Psoas muscle (tissue), 8 donors: Measurements from ENCODE around the gene AKNA. TPM values are rescaled to one million over a fixed set of nuclear protein-coding genes. Genes with fewer than 3 reads are reported as not detected.

Experiments
- ATAC-seq, 4 donors: fragments of 200-7000 bp; cut with Tn5 transposase; one replicate each; pipeline ENCODE4 v1.9.1; 2020; ENCODE audit warnings: moderate library complexity in 3 of 4, mild to moderate bottlenecking in 2 of 4
- DNase-seq, 2 donors: peaks; one replicate each; pipeline ENCODE4 v3.0.0-alpha.2; 2020
- H3K27ac ChIP-seq: fragments of 200-600 bp; one replicate; pipeline ENCODE4 v1.8.0; 2022
- H3K27me3 ChIP-seq, 3 donors: fragments of 200-600 bp in 1 of 3; one replicate each; pipeline versions ENCODE4 v1.6.1 to v1.8.0; 2013 to 2022; ENCODE audit warnings: low read length in 2 of 3, mild to moderate bottlenecking in 2 of 3, moderate library complexity in 1 of 3; ENCODE audit not compliant: insufficient read depth in 3 of 3
- H3K36me3 ChIP-seq, 2 donors: fragments of 200-600 bp in 1 of 2; one replicate each; pipeline versions ENCODE4 v1.6.1 to v1.8.0; 2013 to 2022; ENCODE audit warnings: low read depth in 1 of 2, mild to moderate bottlenecking in 1 of 2, moderate library complexity in 1 of 2; ENCODE audit not compliant: insufficient read depth in 1 of 2
- H3K4me1 ChIP-seq: fragments of 200-600 bp; one replicate; pipeline ENCODE4 v1.8.0; 2022
- H3K4me3 ChIP-seq: fragments of 200-600 bp; one replicate; pipeline ENCODE4 v1.8.0; 2022; ENCODE audit warnings: mild to moderate bottlenecking
- H3K9me3 ChIP-seq: fragments of 200-600 bp; one replicate; pipeline ENCODE4 v1.8.0; 2022
- WGBS, 3 donors: extraction: QIAGEN DNeasy Blood & Tissue Kit; methylation state at CpG; one replicate each; pipeline versions ENCODE4 v1.1.6 to v1.1.7; 2013; 5-methylcytosine and 5-hydroxymethylcytosine counted together
- intact Hi-C, 2 donors: fragments of 100-400 bp; cut with DNase I; formaldehyde crosslinking; loops; one replicate each; pipeline versions ENCODE4 v1.11.0 to v1.14.2; 2022
- polyA plus RNA-seq, 3 donors: library from polyadenylated mRNA; stranded (reverse); fragments of 200-250 nt; gene quantifications; one replicate each; pipeline ENCODE4 v1.2.3, GENCODE V29; 2013
- total RNA-seq, 4 donors: library from RNA; stranded (reverse); fragmentation: NEBNext Ultra II Directional in 2 of 4; extraction: Animal tissue kit (Norgen Biotek cat#: 25700) in 2 of 4; gene quantifications; one replicate each; pipeline versions ENCODE4 v1.2.1 to v1.2.4, GENCODE V29; 2021 to 2023
- TF ChIP-seq, protein P1 (sequence below): fragments of 200-600 bp; IDR thresholded peaks from one replicate; pipeline ENCODE4 v1.8.0; 2022; ENCODE audit warnings: antibody characterized with exemption
- donor health status: healthy with polysubstance abuse.
- donor health status: DM: no; HTN: no; CAD: no; lungs with moderate emphysema.
- donor health status: Bipolar disorder and iron deficiency.
- donor health status: healthy.
- donor health status: DM: yes; HTN: yes; CAD: no.
- donor health status: DM: no; HTN: no; CAD: no.
- donor health status: DM: no; HTN: no; CAD: no.
- donor health status: DM: yes; HTN: yes; CAD: no.

Gene AKNA
- total and polyA plus RNA-seq, 7 donors = 1.5 to 3.9 (median 2.3) TPM

DNA sequence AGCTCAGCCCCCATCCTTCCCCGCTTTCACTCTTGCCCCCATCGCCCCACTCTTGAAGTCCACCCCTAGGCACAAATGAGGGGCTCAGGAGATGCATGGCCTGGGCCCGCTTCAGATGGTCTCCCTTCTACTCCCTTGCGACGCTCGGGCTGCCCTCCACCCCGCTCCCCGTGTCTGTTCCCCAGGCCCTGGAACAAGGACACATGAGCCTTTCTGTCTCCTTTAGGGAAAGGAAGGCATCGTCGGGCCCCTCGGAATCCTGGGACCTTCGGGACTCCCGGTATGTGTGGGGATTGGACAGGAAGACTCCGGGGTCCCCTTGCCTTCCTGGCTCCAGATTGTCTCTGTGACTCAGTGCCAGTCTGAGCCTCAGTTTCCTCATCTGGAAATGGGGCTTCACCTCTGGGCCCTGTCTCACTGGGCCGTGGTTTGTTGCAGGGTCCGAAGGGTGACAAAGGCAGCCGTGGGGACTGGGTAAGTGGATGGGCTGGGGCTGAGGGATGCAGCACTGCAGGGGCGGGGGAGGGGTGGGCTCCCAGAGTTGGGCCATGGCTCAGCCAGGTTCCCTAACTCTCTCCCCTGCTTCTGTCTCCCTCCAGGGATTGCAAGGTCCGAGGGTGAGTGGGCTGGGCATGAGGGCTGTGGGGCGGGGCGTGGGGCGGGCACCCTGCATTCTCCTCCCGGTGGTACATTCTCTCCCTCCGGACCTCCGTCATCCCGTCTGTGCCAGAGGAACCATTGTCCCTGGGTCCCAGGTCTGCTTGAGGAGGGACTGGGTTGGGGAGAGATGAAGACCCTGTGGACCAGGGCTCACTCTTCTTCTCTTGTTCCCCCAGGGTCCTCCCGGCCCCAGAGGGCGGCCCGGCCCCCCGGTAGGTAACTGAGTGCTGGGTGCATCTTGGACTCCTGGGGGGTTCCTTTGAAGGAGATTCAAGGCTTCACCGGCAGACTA lies 86.7 kb downstream of the AKNA start:
- no peak for DNase-seq

DNA sequence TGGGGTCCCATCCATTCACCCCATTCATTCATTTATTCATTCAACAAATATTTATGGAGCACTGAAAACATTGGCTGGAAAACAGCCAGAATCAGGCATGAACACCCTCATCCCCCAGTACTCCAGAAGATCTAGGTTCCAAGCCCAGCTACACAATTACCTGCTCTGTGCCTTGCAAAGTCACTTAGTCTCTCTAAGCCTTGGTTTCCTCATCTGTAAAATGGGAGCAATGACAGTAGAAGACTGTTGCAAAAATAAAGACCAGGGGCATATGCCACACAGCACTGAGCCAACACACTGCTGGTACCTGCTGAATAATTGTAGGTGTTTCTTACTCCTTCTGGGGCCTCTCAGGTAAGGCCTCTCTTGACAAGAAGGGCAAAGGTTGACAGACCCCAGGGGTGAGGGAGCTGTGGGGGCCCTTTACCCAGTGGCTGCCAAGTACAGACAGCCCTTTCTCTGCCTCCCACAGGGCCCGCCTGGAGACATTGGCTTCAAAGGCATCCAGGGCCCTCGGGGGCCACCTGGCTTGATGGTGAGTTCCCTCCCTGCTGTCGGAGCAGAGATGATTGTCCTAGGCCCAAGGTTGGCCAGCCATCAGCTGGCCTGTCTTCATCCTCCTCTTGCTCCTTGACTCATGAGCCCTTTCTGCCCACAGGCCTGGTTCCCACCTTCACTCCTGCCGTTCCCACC lies 87.5 kb downstream of the AKNA start:
- ATAC-seq (no peak), DNase-seq (no peak)
- TF ChIP-seq, protein P1, sequence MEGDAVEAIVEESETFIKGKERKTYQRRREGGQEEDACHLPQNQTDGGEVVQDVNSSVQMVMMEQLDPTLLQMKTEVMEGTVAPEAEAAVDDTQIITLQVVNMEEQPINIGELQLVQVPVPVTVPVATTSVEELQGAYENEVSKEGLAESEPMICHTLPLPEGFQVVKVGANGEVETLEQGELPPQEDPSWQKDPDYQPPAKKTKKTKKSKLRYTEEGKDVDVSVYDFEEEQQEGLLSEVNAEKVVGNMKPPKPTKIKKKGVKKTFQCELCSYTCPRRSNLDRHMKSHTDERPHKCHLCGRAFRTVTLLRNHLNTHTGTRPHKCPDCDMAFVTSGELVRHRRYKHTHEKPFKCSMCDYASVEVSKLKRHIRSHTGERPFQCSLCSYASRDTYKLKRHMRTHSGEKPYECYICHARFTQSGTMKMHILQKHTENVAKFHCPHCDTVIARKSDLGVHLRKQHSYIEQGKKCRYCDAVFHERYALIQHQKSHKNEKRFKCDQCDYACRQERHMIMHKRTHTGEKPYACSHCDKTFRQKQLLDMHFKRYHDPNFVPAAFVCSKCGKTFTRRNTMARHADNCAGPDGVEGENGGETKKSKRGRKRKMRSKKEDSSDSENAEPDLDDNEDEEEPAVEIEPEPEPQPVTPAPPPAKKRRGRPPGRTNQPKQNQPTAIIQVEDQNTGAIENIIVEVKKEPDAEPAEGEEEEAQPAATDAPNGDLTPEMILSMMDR = no peak
- no peaks in the 10 kb centered on the region for H3K27me3 ChIP-seq
- H3K4me3 ChIP-seq = no peak overlapping the region
- peaks cover 13% of the 10 kb centered on the region for H3K9me3 ChIP-seq
- no peaks in the 10 kb centered on the region for H3K4me1 ChIP-seq
- intact Hi-C loops = no loop called here
- 91 to 100% (median 100%) methylated on average over 4 of the region's 4 CpGs for WGBS, 3 donors
- H3K36me3 ChIP-seq = peaks cover 0 to 58% of the 10 kb centered on the region in 2 donors
- no peak overlapping the region for H3K27ac ChIP-seq

More for the DNA sequence above, 86.7 kb downstream of the AKNA start:
- peaks cover 0 to 51% of the 10 kb centered on the region in 2 donors for H3K36me3 ChIP-seq
- intact Hi-C loops = no loop called here
- WGBS, 3 donors = 94 to 96% (median 95%) methylated on average over 28 to 31 of the region's 31 CpGs
- no peaks in the 10 kb centered on the region for H3K27me3 ChIP-seq
- no peak for ATAC-seq
- H3K4me1 ChIP-seq = no peaks in the 10 kb centered on the region
- TF ChIP-seq, protein P1 = no peak
- no peak overlapping the region for H3K4me3 ChIP-seq
- no peak overlapping the region for H3K27ac ChIP-seq
- H3K9me3 ChIP-seq = peaks cover 6% of the 10 kb centered on the region

DNA sequence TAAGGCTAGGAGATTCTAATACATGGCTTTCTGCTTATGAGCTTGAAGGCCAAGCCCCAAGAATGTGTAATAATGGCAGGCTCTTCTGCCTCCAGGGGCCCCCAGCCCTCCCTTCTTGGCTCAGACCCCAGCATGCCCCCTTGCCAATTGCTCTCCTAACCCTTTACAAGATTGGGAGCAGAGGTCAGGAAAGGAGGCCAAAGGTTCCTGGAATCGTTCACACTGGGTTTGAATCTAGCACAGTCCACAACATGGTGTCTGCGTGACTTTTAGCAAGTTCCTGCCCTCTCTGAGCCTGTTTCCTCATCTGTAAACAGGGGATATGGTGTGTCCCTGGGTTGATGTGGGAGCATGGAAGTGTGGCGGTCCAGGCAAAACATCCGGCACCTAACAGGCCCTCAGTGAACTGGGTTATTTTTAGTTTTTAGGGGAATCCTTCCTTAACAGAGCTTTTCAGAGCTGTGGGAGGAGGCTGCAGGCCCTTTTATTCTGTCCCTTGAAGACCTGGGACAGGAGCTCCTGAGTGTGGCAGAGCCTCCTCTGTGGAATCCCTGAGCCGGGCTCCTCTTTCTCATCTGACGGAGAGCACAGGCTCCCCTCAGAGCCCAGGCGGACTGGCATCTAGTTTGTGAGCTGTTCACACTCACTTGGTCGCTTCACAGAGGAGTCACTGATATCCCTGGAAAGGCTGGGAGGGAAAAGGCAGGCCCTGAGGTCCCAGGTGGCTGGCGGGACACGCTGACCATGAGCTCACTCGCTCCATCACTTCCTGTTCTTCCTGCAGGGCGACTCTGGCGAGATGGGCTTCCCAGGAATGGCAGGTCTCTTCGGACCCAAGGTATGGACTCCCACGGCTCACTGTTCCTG lies 88.3 kb downstream of the AKNA start:
- no peak overlapping the region for H3K27ac ChIP-seq
- H3K4me1 ChIP-seq = no peaks in the 10 kb centered on the region
- 81 to 84% (median 82%) methylated on average over 15 of the region's 15 CpGs for WGBS, 3 donors
- peaks cover 0 to 66% of the 10 kb centered on the region in 2 donors for H3K36me3 ChIP-seq
- intact Hi-C loops = no loop called here
- ATAC-seq (no peak), DNase-seq (no peak)
- peaks cover 19% of the 10 kb centered on the region for H3K9me3 ChIP-seq
- no peaks in the 10 kb centered on the region for H3K27me3 ChIP-seq
- TF ChIP-seq, protein P1 = no peak
- H3K4me3 ChIP-seq = no peak overlapping the region

DNA sequence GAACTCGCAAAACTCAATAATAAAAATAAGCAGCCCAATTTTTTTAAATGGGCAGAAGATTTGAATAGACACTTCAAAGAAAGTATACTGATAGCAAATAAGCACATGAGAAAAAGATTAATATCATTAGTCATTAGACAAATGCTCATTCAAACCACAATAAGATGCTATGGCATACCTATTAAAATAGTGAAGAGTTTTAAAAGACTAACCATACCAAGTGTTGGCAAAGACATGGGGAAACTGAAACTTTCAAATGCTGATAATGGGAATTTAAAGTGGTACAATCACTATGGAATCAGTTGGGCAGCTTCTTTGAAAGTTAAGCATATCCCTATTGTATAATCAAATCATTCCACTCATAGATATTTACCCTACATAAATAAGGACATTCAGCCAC lies 91.4 kb downstream of the AKNA start:
- intact Hi-C loops = no loop called here
- no peak for DNase-seq
- Histone ChIP-seq H3K4me1 (no peaks in the 10 kb centered on the region), H3K9me3 (peaks cover 20% of the 10 kb centered on the region), H3K27me3 (no peaks in the 10 kb centered on the region), H3K27ac (no peak overlapping the region), H3K36me3 (peaks cover 0 to 75% of the 10 kb centered on the region in 2 donors), H3K4me3 (no peak overlapping the region)
- no peak for ATAC-seq
- WGBS, 3 donors = 97 to 100% (median 98%) methylated on average over 1 of the region's 1 CpG
- TF ChIP-seq, protein P1 = no peak
